ENCODE results near the gene RINL. TPM values are rescaled to one million over a fixed set of nuclear protein-coding genes. Genes with fewer than 3 reads are reported as not detected.

The RINL gene
- total and polyA plus RNA-seq, 12 donors: 1.6 to 14.5 (median 3.1) TPM

DNA sequence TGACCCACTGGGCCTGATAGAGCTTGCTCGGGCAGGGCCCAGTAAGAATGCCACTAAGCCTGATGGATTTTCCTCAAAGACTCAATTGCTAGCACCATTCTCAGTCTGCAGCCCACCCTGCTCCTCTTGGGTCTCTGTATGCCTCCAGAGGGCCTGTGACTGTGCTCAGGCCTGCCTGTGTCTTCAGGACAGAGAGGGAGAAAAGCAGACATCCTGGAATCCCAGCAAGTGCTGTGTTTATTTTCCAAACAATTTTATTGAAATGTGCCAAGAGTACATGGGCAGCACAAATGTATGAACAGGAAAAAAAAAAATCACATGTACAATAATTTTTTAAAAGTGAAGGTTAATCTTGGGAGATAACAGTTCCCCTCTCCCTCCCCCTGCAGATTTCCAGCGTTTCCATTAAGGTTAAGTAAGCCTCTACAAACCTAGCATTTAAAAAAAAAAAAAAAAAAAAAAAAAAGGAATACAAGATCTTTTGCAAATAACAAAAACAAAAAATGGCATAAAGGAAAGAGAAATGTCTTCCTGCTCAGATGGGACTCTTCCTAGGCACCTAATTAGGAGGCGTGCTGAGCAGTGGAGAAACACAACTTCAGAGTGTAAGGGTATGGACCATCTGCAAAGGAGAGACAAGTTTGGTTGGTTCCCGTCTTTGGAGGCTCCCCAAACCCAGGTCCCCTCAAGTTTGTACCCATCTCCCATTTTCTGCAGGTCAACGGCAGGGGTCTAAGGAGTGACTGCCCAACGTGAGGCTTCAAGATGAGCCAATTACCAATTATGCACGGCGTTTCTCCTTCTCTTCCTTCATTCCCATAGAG lies 41.7 kb downstream of the RINL start:
- no peaks in the 10 kb centered on the region for H3K27me3 ChIP-seq
- H3K4me1 ChIP-seq: peaks cover 0 to 29% (median 17%) of the 10 kb centered on the region in 9 donors
- no peak overlapping the region for H3K4me3 ChIP-seq
- TF ChIP-seq CTCF (IDR thresholded peaks at IDR 0.05): no peak
- peaks cover 8 to 70% (median 56%) of the 10 kb centered on the region in 9 donors for H3K36me3 ChIP-seq
- H3K27ac ChIP-seq: no peak overlapping the region
- intact Hi-C loops (cut with DNase I): loop anchor here in 4 of 10 donors (10.0 kb wide), 4 partner anchors 112 to 202 kb away; partner anchors contain the start of gene ACTN4 (in 1 of the 4)
- H3K9me3 ChIP-seq: no peaks in the 10 kb centered on the region
- ATAC-seq (no peak), DNase-seq (no peak)
- WGBS, 2 donors: 75 to 82% methylated on average over 8 of the region's 8 CpGs

- H3K4me1 ChIP-seq: peaks cover 4 to 34% (median 25%) of the 10 kb centered on the region in 9 donors
- intact Hi-C loops (cut with DNase I): loop anchor here in 5 of 10 donors (5.0 to 10.0 kb wide), 5 partner anchors 110 to 200 kb away; partner anchors contain the start of gene ACTN4 (in 2 of the 5)
- ATAC-seq (no peak), DNase-seq (no peak)
- H3K27me3 ChIP-seq: no peaks in the 10 kb centered on the region
- no peak for TF ChIP-seq CTCF (IDR thresholded peaks at IDR 0.05)
- 95 to 97% methylated on average over 6 of the region's 6 CpGs for WGBS, 2 donors
- H3K27ac ChIP-seq: no peak overlapping the region
- H3K36me3 ChIP-seq: peaks cover 4 to 64% (median 40%) of the 10 kb centered on the region in 9 donors
- no peak overlapping the region for H3K4me3 ChIP-seq
- H3K9me3 ChIP-seq: no peaks in the 10 kb centered on the region
Measured at GRCh38 chr19:38834590-38834989, 43.5 kb downstream of the RINL start.

DNA sequence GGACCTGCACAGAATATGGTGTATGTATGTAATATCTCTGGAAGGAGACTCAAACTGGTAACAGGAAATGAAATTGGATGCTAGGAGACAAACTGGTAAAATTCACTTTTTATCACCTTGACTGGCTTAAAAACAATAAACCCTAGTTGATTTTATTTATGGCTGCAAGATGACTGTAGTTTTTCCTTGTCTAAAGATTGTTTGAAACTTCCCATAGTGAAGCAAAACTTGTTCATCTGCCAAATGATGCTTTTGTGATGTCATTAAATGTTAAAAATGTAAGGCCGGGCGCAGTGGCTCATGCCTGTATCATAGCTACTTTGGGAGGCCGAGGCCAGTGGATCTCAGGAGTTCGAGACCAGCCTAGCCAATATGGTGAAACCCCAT lies 44.0 kb downstream of the RINL start:
- Histone ChIP-seq H3K4me3 (no peak overlapping the region), H3K9me3 (no peaks in the 10 kb centered on the region), H3K4me1 (peaks cover 4 to 35% (median 25%) of the 10 kb centered on the region in 9 donors), H3K27ac (no peak overlapping the region), H3K27me3 (no peaks in the 10 kb centered on the region), H3K36me3 (peaks cover 0 to 64% (median 40%) of the 10 kb centered on the region in 9 donors)
- intact Hi-C loops (cut with DNase I): loop anchor here in 5 of 10 donors (5.0 to 10.0 kb wide), 5 partner anchors 109 to 199 kb away; partner anchors contain the start of gene ACTN4 (in 2 of the 5)
- no peak for TF ChIP-seq CTCF (IDR thresholded peaks at IDR 0.05)
- DNase-seq (no peak), ATAC-seq (no peak)
- 94 to 95% methylated on average over 4 of the region's 4 CpGs for WGBS, 2 donors

DNA sequence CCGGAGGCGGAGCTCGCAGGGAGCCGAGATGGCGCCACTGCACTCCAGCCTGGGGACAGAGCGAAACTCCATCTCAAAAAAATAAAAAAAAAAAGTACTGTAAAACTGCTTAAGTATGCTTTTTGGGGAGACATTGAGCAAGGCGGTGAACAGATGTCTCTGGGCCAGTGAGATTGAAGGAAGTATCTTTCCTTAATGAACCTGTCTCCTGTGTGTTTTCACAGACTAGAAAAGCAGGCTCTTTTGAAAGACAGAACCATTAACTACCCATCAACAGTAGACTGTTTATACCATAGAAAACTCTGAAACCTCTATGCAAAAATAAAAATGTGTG lies 45.0 kb downstream of the RINL start:
- Histone ChIP-seq H3K9me3 (no peaks in the 10 kb centered on the region), H3K4me1 (peaks cover 4 to 40% (median 25%) of the 10 kb centered on the region in 9 donors), H3K36me3 (peaks cover 0 to 63% (median 39%) of the 10 kb centered on the region in 9 donors), H3K27ac (peak overlapping the region in 7 of 10 donors; percentile 77 to 99 (median 93)), H3K27me3 (no peaks in the 10 kb centered on the region), H3K4me3 (no peak overlapping the region)
- WGBS, 2 donors: 93% methylated on average over 7 of the region's 7 CpGs
- TF ChIP-seq CTCF (IDR thresholded peaks at IDR 0.05): no peak
- intact Hi-C loops (cut with DNase I): loop anchor here in 5 of 10 donors (5.0 to 10.0 kb wide), 5 partner anchors 108 to 198 kb away; partner anchors contain the start of gene ACTN4 (in 2 of the 5)
- DNase-seq (no peak), ATAC-seq (no peak)
